Measurements from ENCODE around the gene HRCT1. TPM values are rescaled to one million over a fixed set of nuclear protein-coding genes. Genes with fewer than 3 reads are reported as not detected.

Gene HRCT1
- total RNA-seq, 1 experiment from 2014 or later: 3.6 TPM

DNA sequence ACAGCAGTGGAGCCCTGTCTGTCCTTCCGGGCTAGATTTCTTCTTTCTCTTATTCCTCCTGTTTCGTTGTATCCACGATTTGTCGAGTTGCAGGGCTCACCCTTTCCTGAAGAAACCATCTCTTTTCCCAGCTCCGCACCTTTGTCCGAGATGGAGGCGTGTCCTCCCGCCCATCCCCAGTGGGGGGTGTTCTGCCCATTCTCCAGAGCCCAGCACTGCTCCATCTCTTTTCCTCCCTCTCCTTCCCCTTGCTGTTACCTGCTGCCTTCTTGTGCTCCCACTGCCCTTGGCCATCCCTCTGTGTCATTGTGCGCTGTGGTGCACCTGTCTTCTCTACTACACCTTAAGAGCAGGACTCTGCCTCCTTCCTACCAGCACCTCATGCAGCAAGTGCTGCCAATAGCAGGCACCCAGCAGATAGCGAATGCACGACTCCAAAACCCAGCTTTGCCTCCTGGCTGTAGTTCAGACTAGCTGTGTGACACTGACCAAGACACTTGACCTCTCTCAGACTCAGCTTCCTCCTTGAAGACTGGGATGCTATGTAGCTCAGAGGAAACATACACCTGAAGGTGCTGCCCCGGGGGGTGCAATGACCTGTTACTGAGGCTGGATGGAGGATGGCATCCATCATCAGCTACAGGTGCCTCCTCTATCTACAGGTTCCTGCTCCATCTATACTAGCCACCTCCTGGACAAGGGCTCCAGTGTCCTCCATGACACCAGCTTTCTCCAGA is 44.7 kb upstream of the HRCT1 start:
- Histone ChIP-seq H3K27me3 (ENCODE audit: insufficient read depth, low read depth) (0 out of 2 replicates have a peak, but pooled peaks cover 7% of the 10 kb centered on the region), H2AFZ (no peak overlapping the region), H3K27ac (no peak overlapping the region), H3K79me2 (ENCODE audit: low read depth) (no peaks in the 10 kb centered on the region), H3K36me3 (ENCODE audit: low read depth) (no peaks in the 10 kb centered on the region), H3K9me3 (ENCODE audit: insufficient read depth, low read depth) (no peaks in the 10 kb centered on the region), H3F3A (ENCODE audit: insufficient read depth, low read depth) (no peaks in the 10 kb centered on the region), H3K9me2 (ENCODE audit: insufficient read depth) (no peaks in the 10 kb centered on the region), H4K20me1 (ENCODE audit: insufficient read depth) (no peaks in the 10 kb centered on the region), H3K4me3 (no peak overlapping the region), H3K4me2 (no peak overlapping the region), H3K4me1 (replicated peaks; ENCODE audit: insufficient read depth) (no peaks in the 10 kb centered on the region)
- TF ChIP-seq EZH2 (IDR thresholded peaks at IDR 0.05; ENCODE audit: low read depth): no peak
- TF ChIP-seq, protein P1, sequence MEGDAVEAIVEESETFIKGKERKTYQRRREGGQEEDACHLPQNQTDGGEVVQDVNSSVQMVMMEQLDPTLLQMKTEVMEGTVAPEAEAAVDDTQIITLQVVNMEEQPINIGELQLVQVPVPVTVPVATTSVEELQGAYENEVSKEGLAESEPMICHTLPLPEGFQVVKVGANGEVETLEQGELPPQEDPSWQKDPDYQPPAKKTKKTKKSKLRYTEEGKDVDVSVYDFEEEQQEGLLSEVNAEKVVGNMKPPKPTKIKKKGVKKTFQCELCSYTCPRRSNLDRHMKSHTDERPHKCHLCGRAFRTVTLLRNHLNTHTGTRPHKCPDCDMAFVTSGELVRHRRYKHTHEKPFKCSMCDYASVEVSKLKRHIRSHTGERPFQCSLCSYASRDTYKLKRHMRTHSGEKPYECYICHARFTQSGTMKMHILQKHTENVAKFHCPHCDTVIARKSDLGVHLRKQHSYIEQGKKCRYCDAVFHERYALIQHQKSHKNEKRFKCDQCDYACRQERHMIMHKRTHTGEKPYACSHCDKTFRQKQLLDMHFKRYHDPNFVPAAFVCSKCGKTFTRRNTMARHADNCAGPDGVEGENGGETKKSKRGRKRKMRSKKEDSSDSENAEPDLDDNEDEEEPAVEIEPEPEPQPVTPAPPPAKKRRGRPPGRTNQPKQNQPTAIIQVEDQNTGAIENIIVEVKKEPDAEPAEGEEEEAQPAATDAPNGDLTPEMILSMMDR (conservative IDR thresholded peaks at IDR 0.05): no peak
- DNase-seq: no peak
- intact Hi-C loops (cut with micrococcal nuclease; ENCODE audit: unreplicated experiment): no loop called here
- CTCF ChIA-PET: no interaction called here
- no TSS peak for BruUV-seq (replicated peaks)
- POLR2A ChIA-PET (ENCODE audit: unreplicated experiment): no interaction called here

DNA sequence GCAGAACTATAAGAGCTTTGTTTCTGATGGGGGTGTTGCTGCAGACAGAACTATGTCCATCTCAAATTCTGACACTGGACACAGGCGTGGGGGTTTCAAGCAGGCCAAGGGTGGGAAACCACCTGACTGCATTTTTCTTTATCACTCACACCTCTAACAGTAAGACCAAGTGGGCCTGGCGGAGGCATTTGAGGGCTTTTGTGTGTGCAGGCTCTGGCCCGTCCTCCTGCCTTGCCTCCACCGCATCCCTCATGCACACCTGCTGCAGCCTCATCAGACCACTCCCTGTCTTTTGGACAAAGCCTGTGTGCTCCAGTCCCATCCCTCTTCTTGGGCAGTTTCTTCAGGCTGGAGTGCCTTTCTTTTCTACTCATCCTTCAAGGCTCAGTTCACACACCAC is 43.7 kb upstream of the HRCT1 start:
- Histone ChIP-seq H3F3A (ENCODE audit: insufficient read depth, low read depth) (no peaks in the 10 kb centered on the region), H3K4me1 (replicated peaks; ENCODE audit: insufficient read depth) (no peaks in the 10 kb centered on the region), H4K20me1 (ENCODE audit: insufficient read depth) (no peaks in the 10 kb centered on the region), H3K27me3 (ENCODE audit: insufficient read depth, low read depth) (0 out of 2 replicates have a peak, but pooled peaks cover 7% of the 10 kb centered on the region), H3K36me3 (ENCODE audit: low read depth) (no peaks in the 10 kb centered on the region), H3K4me2 (no peak overlapping the region), H3K27ac (no peak overlapping the region), H3K9me3 (ENCODE audit: insufficient read depth, low read depth) (no peaks in the 10 kb centered on the region), H2AFZ (no peak overlapping the region), H3K9me2 (ENCODE audit: insufficient read depth) (no peaks in the 10 kb centered on the region), H3K4me3 (no peak overlapping the region), H3K79me2 (ENCODE audit: low read depth) (no peaks in the 10 kb centered on the region)
- DNase-seq: no peak
- TF ChIP-seq, protein P1 (conservative IDR thresholded peaks at IDR 0.05): no peak
- TF ChIP-seq EZH2 (IDR thresholded peaks at IDR 0.05; ENCODE audit: low read depth): no peak
- ChIA-PET CTCF (no interaction called here), POLR2A (ENCODE audit: unreplicated experiment) (no interaction called here)
- no TSS peak for BruUV-seq (replicated peaks)
- intact Hi-C loops (cut with micrococcal nuclease; ENCODE audit: unreplicated experiment): no loop called here

DNA sequence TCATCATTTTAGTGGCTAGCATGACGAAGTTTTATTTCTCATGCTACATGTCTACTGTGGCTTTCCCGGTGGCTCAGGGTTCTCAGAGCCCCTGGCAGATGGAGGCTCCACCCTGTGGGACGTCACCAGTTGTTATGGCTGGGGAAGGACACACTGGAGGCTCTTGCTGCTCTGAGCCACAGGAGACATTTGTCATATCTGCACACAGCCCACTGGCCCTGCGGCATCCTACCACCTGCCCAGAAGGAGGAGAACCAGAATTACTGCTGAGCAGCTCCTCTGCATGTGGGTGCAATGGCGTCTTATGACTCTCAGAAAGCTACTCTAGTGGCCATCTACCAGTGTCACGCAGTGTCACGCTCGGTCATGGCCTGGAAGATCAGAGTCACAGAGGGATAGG is 42.4 kb upstream of the HRCT1 start:
- Histone ChIP-seq H3K79me2 (ENCODE audit: low read depth) (no peaks in the 10 kb centered on the region), H3K9me3 (ENCODE audit: insufficient read depth, low read depth) (no peaks in the 10 kb centered on the region), H3K4me3 (no peak overlapping the region), H2AFZ (no peak overlapping the region), H3K4me2 (no peak overlapping the region), H3K27ac (no peak overlapping the region), H4K20me1 (ENCODE audit: insufficient read depth) (no peaks in the 10 kb centered on the region), H3K9me2 (ENCODE audit: insufficient read depth) (no peaks in the 10 kb centered on the region), H3K27me3 (ENCODE audit: insufficient read depth, low read depth) (0 out of 2 replicates have a peak, but pooled peaks cover 7% of the 10 kb centered on the region), H3K4me1 (replicated peaks; ENCODE audit: insufficient read depth) (no peaks in the 10 kb centered on the region), H3F3A (ENCODE audit: insufficient read depth, low read depth) (no peaks in the 10 kb centered on the region), H3K36me3 (ENCODE audit: low read depth) (no peaks in the 10 kb centered on the region)
- no peak for TF ChIP-seq EZH2 (IDR thresholded peaks at IDR 0.05; ENCODE audit: low read depth)
- TF ChIP-seq, protein P1 (conservative IDR thresholded peaks at IDR 0.05): no peak
- ChIA-PET CTCF (no interaction called here), POLR2A (ENCODE audit: unreplicated experiment) (no interaction called here)
- no TSS peak for BruUV-seq (replicated peaks)
- intact Hi-C loops (cut with micrococcal nuclease; ENCODE audit: unreplicated experiment): no loop called here
- DNase-seq: no peak

Data from PC-9 (cell line).